H9 (cell line): ENCODE results near the gene SFRP2. TPM values are rescaled to one million over a fixed set of nuclear protein-coding genes. Genes with fewer than 3 reads are reported as not detected.

ENCODE experiments used
- DNase-seq: peaks from one replicate; pipeline ENCODE4 v3.0.0-alpha.2; 2017
- H2AFZ ChIP-seq: one replicate; pipeline ENCODE4 v1.6.1; 2013; ENCODE audit warnings: mild to moderate bottlenecking, low read length, control low read depth, moderate library complexity
- H2AK5ac ChIP-seq: 2 replicates; pipeline ENCODE4 v1.6.1; 2013; ENCODE audit warnings: low read length, control low read depth, mixed read lengths; ENCODE audit not compliant: insufficient read length
- H2BK120ac ChIP-seq: one replicate; pipeline ENCODE4 v1.6.1; 2013; ENCODE audit warnings: low read depth, mild to moderate bottlenecking, low read length, control low read depth, inconsistent platforms; ENCODE audit not compliant: poor library complexity, severe bottlenecking
- H2BK12ac ChIP-seq: 2 replicates; pipeline ENCODE4 v1.6.1; 2013; ENCODE audit warnings: low read length, control low read depth, mixed read lengths, low read depth; ENCODE audit not compliant: insufficient read length
- H2BK15ac ChIP-seq: 2 replicates; pipeline ENCODE4 v1.6.1; 2013; ENCODE audit warnings: low read depth, low read length, control low read depth
- H2BK20ac ChIP-seq: one replicate; pipeline ENCODE4 v1.6.1; 2013; ENCODE audit warnings: low read depth, mild to moderate bottlenecking, low read length, control low read depth, inconsistent platforms; ENCODE audit not compliant: poor library complexity, severe bottlenecking
- H2BK5ac ChIP-seq: 2 replicates; pipeline ENCODE4 v1.6.1; 2013; ENCODE audit warnings: low read length, control low read depth, mixed read lengths; ENCODE audit not compliant: insufficient read length
- H3K14ac ChIP-seq: 2 replicates; pipeline ENCODE4 v1.6.1; 2013; ENCODE audit warnings: low read length, control low read depth; ENCODE audit not compliant: insufficient read depth
- H3K18ac ChIP-seq: 2 replicates; pipeline ENCODE4 v1.6.1; 2013; ENCODE audit warnings: low read depth, mild to moderate bottlenecking, mixed read lengths, low read length, control low read depth; ENCODE audit not compliant: insufficient read length
- H3K23ac ChIP-seq: 2 replicates; pipeline ENCODE4 v1.6.1; 2013; ENCODE audit warnings: low read length, control low read depth, mixed read lengths, low read depth; ENCODE audit not compliant: insufficient read length
- H3K23me2 ChIP-seq: 2 replicates; pipeline ENCODE4 v1.6.1; 2013; ENCODE audit warnings: low read depth, mild to moderate bottlenecking, mixed read lengths, low read length, control low read depth; ENCODE audit not compliant: insufficient read length, poor library complexity, severe bottlenecking
- H3K27ac ChIP-seq: 2 replicates; pipeline ENCODE4 v1.5.1; 2013; ENCODE audit warnings: low read length, control low read depth, mixed read lengths, low read depth; ENCODE audit not compliant: insufficient read length
- H3K27me3 ChIP-seq: 2 replicates; pipeline ENCODE4 v1.6.1; 2013; ENCODE audit warnings: low read length, control low read depth, inconsistent platforms; ENCODE audit not compliant: insufficient read depth
- H3K4ac ChIP-seq: 2 replicates; pipeline ENCODE4 v1.6.1; 2013; ENCODE audit warnings: low read depth, mild to moderate bottlenecking, control low read depth, inconsistent platforms, low read length, moderate library complexity
- H3K4me1 ChIP-seq: 2 replicates; pipeline ENCODE4 v1.6.1; 2013; ENCODE audit warnings: low read length, control low read depth, inconsistent platforms; ENCODE audit not compliant: insufficient read depth
- H3K4me2 ChIP-seq: 2 replicates; pipeline ENCODE4 v1.6.1; 2013; ENCODE audit warnings: low read length, control low read depth, mixed read lengths; ENCODE audit not compliant: insufficient read length, insufficient read depth
- H3K56ac ChIP-seq: 2 replicates; pipeline ENCODE4 v1.6.1; 2013; ENCODE audit warnings: low read depth, mild to moderate bottlenecking, mixed read lengths, low read length, control low read depth; ENCODE audit not compliant: insufficient read length
- H3K79me1 ChIP-seq: 2 replicates; pipeline ENCODE4 v1.6.1; 2013; ENCODE audit warnings: low read depth, mild to moderate bottlenecking, moderate library complexity, low read length, control low read depth, inconsistent platforms; ENCODE audit not compliant: insufficient read depth, poor library complexity, severe bottlenecking
- H3K79me2 ChIP-seq: 2 replicates; pipeline ENCODE4 v1.6.1; 2013; ENCODE audit warnings: low read length, control low read depth, inconsistent platforms; ENCODE audit not compliant: insufficient read depth
- H3K9ac ChIP-seq: 2 replicates; pipeline ENCODE4 v1.6.1; 2013; ENCODE audit warnings: low read length, control low read depth, mixed read lengths; ENCODE audit not compliant: insufficient read length; ENCODE audit errors: extremely low read depth
- H3K9me3 ChIP-seq: one replicate; pipeline ENCODE4 v1.6.1; 2013; ENCODE audit warnings: low read depth, low read length, inconsistent platforms; ENCODE audit not compliant: control insufficient read depth
- H3T11ph ChIP-seq: one replicate; pipeline ENCODE4 v1.6.1; 2013; ENCODE audit warnings: mild to moderate bottlenecking, low read length, control low read depth, inconsistent platforms
- H4K20me1 ChIP-seq: one replicate; pipeline ENCODE4 v1.6.1; 2013; ENCODE audit not compliant: control insufficient read depth, insufficient read length, insufficient read depth
- H4K5ac ChIP-seq: 2 replicates; pipeline ENCODE4 v1.6.1; 2013; ENCODE audit warnings: low read depth, mild to moderate bottlenecking, mixed read lengths, low read length, control low read depth; ENCODE audit not compliant: insufficient read length
- H4K8ac ChIP-seq: replicated peaks from 2 replicates; pipeline ENCODE4 v1.6.1; 2013; ENCODE audit warnings: low read length, control low read depth, mixed read lengths, low read depth; ENCODE audit not compliant: insufficient read length
- H4K91ac ChIP-seq: 2 replicates; pipeline ENCODE4 v1.6.1; 2013; ENCODE audit warnings: low read depth, mild to moderate bottlenecking, moderate library complexity, mixed read lengths, low read length, control low read depth; ENCODE audit not compliant: insufficient read length
- H3K27ac Mint-ChIP-seq, 3 experiments: 2 replicates in 2 of 3; 3 replicates in 1 of 3; pipeline ENCODE4 v1.8.0; 2020 to 2021; ENCODE audit warnings: mixed read lengths in 3 of 3, mild to moderate bottlenecking in 1 of 3, moderate library complexity in 1 of 3
- H3K27me3 Mint-ChIP-seq: 2 replicates; pipeline ENCODE4 v1.8.0; 2021; ENCODE audit warnings: low read depth, mild to moderate bottlenecking, moderate library complexity, mixed read lengths
- H3K36me3 Mint-ChIP-seq, 3 experiments: 2 replicates in 2 of 3; 3 replicates in 1 of 3; pipeline ENCODE4 v1.8.0; 2020 to 2021; ENCODE audit warnings: low read depth in 3 of 3, mixed read lengths in 3 of 3; ENCODE audit not compliant: insufficient read depth in 1 of 3
- H3K4me1 Mint-ChIP-seq, 2 experiments: 2 replicates each; pipeline ENCODE4 v1.8.0; 2020; ENCODE audit warnings: mixed read lengths in 2 of 2
- H3K4me3 Mint-ChIP-seq, 2 experiments: 2 replicates in 1 of 2; 3 replicates in 1 of 2; pipeline ENCODE4 v1.8.0; 2020 to 2021; ENCODE audit warnings: mild to moderate bottlenecking in 2 of 2, mixed read lengths in 2 of 2, moderate library complexity in 1 of 2
- H3K9me3 Mint-ChIP-seq, 2 experiments: 2 replicates in 1 of 2; 3 replicates in 1 of 2; pipeline ENCODE4 v1.8.0; 2020; ENCODE audit warnings: mild to moderate bottlenecking in 2 of 2, mixed read lengths in 2 of 2, moderate library complexity in 1 of 2
- CTCF ChIP-seq: fragments of 200-600 bp; sonication (generic); conservative IDR thresholded peaks from 3 replicates; pipeline ENCODE4 v1.8.0; 2021; ENCODE audit warnings: antibody characterized with exemption, mild to moderate bottlenecking
- WGBS: extraction: QIAGEN DNeasy Blood & Tissue Kit; methylation state at CpG from one replicate; pipeline ENCODE4 v1.1.7; 2013; ENCODE audit warnings: missing lambda C conversion rate, low lambda C conversion rate, mixed read lengths; ENCODE audit not compliant: insufficient read length; ENCODE audit errors: extremely low coverage; 5-methylcytosine and 5-hydroxymethylcytosine counted together
- total RNA-seq: library from RNA; stranded (reverse); gene quantifications from 2 replicates; pipeline ENCODE4 v1.2.1, GENCODE V29; 2021

Gene SFRP2
- total RNA-seq, 1 experiment from 2014 or later: 156 TPM

- H2BK15ac ChIP-seq: no peak overlapping the region
- TF ChIP-seq CTCF: no peak
- H2AFZ ChIP-seq: no peak overlapping the region
- no peak overlapping the region for H3T11ph ChIP-seq
- peak overlapping the region; percentile 96 for H3K4me2 ChIP-seq
- Mint-ChIP-seq H3K4me1 (peaks cover 58 to 66% of the 10 kb centered on the region in 2 experiments), H3K27me3 (peaks cover 25% of the 10 kb centered on the region), H3K27ac (peak overlapping the region in 1 of 3 experiments; percentile 99; a peak in 3 of 7 replicates), H3K4me3 (peak overlapping the region; percentile 91 to 100), H3K9me3 (peaks cover 6 to 17% of the 10 kb centered on the region in 2 experiments; a peak in 3 of 5 replicates), H3K36me3 (peaks cover 26 to 58% (median 53%) of the 10 kb centered on the region in 3 experiments)
- peaks cover 32% of the 10 kb centered on the region for H3K23me2 ChIP-seq
- H3K79me1 ChIP-seq: no peaks in the 10 kb centered on the region
- no peak overlapping the region for H2AK5ac ChIP-seq
- no peak overlapping the region for H2BK5ac ChIP-seq
- peaks cover 24% of the 10 kb centered on the region; the same call in 1 of the 2 replicates for H3K79me2 ChIP-seq
- no peaks in the 10 kb centered on the region for H3K9me3 ChIP-seq
- no peak for DNase-seq
- H2BK120ac ChIP-seq: no peak overlapping the region
- no peak overlapping the region for H2BK20ac ChIP-seq
- no peak overlapping the region for H3K23ac ChIP-seq
- H3K27ac ChIP-seq: no peak overlapping the region
- peaks cover 8% of the 10 kb centered on the region for H3K4me1 ChIP-seq
- H3K4ac ChIP-seq: no peak overlapping the region
- H4K8ac ChIP-seq: no peak overlapping the region
- peaks cover 2% of the 10 kb centered on the region for H4K20me1 ChIP-seq
- peak overlapping the region; percentile 83 for H3K9ac ChIP-seq
- no CpG with 5 or more reads among the region's 1 CpG for WGBS
- no peak overlapping the region for H2BK12ac ChIP-seq
- H3K27me3 ChIP-seq: no peaks in the 10 kb centered on the region
- no peak overlapping the region for H3K18ac ChIP-seq
- no peak overlapping the region for H4K91ac ChIP-seq
- H3K14ac ChIP-seq: no peak overlapping the region
- H4K5ac ChIP-seq: no peak overlapping the region
- no peak overlapping the region for H3K56ac ChIP-seq
These were observed 1.8 kb downstream of the SFRP2 start for GRCh38 chr4:153787061-153787560.
